Kidney epithelial cell (primary cell): ENCODE data around the gene KHDC3L. TPM values are rescaled to one million over a fixed set of nuclear protein-coding genes. Genes with fewer than 3 reads are reported as not detected.

ENCODE experiments used
- DNase-seq: peaks from one replicate; pipeline ENCODE4 v3.0.0-alpha.2; 2010; ENCODE audit warnings: low read depth
- H3K27me3 ChIP-seq: 2 replicates; pipeline ENCODE4 v1.6.0; 2011; ENCODE audit warnings: low read length; ENCODE audit not compliant: control insufficient read depth, insufficient read depth
- H3K36me3 ChIP-seq: 2 replicates; pipeline ENCODE4 v1.5.1; 2011; ENCODE audit warnings: low read length; ENCODE audit not compliant: control insufficient read depth, insufficient read depth
- H3K4me3 ChIP-seq: 2 replicates; pipeline ENCODE4 v1.5.1; 2011; ENCODE audit warnings: low read depth, mild to moderate bottlenecking, control low read depth, low read length
- total RNA-seq: library from RNA; depleted of rRNA; stranded (reverse); fragments of >200 nt; gene quantifications from 2 replicates; pipeline ENCODE4 v1.2.3, GENCODE V29; 2015
- TF ChIP-seq, protein P1 (sequence below): IDR thresholded peaks from 2 replicates; pipeline ENCODE4 v1.5.1; 2011; ENCODE audit warnings: mild to moderate bottlenecking, moderate library complexity, low read length, control low read depth, inconsistent platforms; ENCODE audit not compliant: insufficient read depth, poor library complexity, severe bottlenecking

Gene KHDC3L
- total RNA-seq, 1 donor from 2014 or later = not detected

GRCh38 chr6:73348550-73349204, 13.8 kb upstream of the KHDC3L start:
- TF ChIP-seq, protein P1, sequence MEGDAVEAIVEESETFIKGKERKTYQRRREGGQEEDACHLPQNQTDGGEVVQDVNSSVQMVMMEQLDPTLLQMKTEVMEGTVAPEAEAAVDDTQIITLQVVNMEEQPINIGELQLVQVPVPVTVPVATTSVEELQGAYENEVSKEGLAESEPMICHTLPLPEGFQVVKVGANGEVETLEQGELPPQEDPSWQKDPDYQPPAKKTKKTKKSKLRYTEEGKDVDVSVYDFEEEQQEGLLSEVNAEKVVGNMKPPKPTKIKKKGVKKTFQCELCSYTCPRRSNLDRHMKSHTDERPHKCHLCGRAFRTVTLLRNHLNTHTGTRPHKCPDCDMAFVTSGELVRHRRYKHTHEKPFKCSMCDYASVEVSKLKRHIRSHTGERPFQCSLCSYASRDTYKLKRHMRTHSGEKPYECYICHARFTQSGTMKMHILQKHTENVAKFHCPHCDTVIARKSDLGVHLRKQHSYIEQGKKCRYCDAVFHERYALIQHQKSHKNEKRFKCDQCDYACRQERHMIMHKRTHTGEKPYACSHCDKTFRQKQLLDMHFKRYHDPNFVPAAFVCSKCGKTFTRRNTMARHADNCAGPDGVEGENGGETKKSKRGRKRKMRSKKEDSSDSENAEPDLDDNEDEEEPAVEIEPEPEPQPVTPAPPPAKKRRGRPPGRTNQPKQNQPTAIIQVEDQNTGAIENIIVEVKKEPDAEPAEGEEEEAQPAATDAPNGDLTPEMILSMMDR = no peak
- DNase-seq = no peak
- Histone ChIP-seq H3K27me3 (peaks cover 13% of the 10 kb centered on the region), H3K36me3 (no peaks in the 10 kb centered on the region), H3K4me3 (no peak overlapping the region)

DNA sequence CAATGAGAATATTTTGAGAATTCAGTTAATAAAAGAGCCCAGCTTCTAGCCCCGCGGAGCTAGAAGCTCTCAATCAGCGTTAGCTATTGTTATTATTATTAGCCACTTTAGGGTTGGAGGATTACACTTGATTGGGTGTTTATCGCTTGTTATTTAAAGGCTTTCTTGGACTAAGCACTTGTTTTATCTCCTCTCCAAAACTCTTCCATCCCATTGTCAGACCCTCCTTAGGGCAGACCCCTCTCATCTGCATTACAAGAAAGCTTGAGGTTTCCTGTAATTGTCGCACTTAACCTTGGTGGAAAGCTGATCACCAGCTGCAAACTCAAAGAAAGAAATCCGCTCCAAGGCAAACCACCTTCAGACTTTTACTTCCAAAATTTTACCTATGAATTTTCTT, 13.1 kb upstream of the KHDC3L start:
- Histone ChIP-seq H3K4me3 (no peak overlapping the region), H3K27me3 (peaks cover 13% of the 10 kb centered on the region), H3K36me3 (no peaks in the 10 kb centered on the region)
- TF ChIP-seq, protein P1 = no peak
- no peak for DNase-seq

DNA sequence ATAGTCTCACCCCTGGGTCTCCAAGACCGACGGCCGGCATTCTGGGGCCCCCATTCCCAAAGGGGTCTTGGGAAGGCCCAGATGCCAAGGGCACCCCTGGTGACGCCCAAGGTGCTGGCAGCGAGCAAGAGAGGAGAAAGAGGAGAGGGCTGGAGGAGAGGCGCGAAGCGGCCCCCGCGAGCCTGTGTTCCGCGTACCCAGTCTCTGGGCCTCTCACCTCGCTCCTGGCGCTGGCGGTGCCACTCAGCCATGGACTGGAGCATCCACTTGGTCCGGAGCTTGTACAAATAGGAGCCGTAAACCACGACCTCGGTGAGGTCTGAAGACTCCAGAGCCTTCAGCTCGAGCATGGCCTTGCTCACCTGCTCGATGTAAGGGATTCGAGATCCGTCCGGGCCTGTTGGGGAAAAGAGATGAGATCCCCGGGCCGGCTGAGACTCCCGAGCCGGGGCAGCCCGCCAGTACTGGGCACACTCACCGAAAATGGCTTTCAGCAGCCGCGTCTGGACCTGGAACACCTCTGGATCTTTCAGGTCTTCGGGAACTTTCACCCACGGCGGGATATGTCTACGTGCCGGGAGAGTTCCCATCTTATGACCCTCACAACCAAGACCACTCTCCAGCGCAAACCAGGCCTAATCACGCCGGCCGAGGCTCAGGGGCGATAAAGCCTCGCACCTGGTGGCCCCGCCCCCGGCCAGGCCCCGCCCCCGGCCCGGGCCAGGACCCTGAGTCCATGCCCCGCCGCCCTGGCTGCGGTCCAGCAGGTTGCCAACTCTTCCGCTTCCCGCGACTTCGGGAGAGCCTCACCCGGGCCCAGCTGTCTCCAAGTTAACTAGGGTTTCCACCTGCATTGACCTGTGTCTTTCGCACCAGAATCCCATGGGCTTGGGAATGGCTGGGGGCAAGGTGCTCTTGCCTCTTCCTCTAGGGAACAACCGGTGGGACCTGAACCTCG, 8.5 kb upstream of the KHDC3L start, which contains the start of gene DPPA5:
Gene DPPA5, minus strand, starts transcription at position 641 of the 958 bp plus-strand sequence. Its CDS starts 51 bp downstream, at position 590.
- Histone ChIP-seq H3K36me3 (no peaks in the 10 kb centered on the region), H3K4me3 (no peak within 1 kb of the TSS), H3K27me3 (peaks cover 4% of the 10 kb centered on the region)
- TF ChIP-seq, protein P1 = no peak
- DNase-seq = no peak

GRCh38 chr6:73362869-73363536, 545 bp downstream of the KHDC3L start:
- H3K27me3 ChIP-seq = no peaks in the 10 kb centered on the region
- H3K36me3 ChIP-seq = no peaks in the 10 kb centered on the region
- TF ChIP-seq, protein P1 = no peak
- DNase-seq = no peak
- no peak overlapping the region for H3K4me3 ChIP-seq

DNA sequence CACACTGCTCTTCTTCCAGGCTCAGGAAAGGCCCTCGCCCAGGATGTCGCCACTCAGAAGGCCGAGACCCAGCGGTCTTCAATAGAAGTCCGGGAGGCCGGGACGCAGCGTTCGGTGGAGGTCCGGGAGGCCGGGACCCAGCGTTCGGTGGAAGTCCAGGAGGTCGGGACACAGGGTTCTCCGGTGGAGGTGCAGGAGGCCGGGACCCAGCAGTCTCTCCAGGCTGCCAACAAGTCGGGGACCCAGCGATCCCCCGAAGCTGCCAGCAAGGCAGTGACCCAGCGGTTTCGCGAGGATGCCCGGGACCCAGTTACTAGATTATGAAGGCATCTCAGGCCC, 1.0 kb downstream of the KHDC3L start:
- TF ChIP-seq, protein P1 = no peak
- Histone ChIP-seq H3K36me3 (no peaks in the 10 kb centered on the region), H3K27me3 (no peaks in the 10 kb centered on the region), H3K4me3 (no peak overlapping the region)
- DNase-seq = no peak
